HK-2 (cell line): ENCODE data around the gene CISTR.
A peak's percentile ranks its signal among the peaks of the same experiment; 100 is the strongest.
"Not testable (repeated sequence)": the region's sequence is repeated elsewhere in the genome, so short reads cannot be mapped to it uniquely, and the experiment has no call there.

Source experiments
- DNase-seq: peaks from one replicate; pipeline ENCODE4 v3.0.0-alpha.2; 2018; ENCODE audit not compliant: unreplicated experiment

The CISTR gene

GRCh38 chr12:53762793-53763192, 11.0 kb upstream of the CISTR start:
- not testable (repeated sequence) for DNase-seq

GRCh38 chr12:53761306-53761705, 9.5 kb upstream of the CISTR start:
- DNase-seq = no peak

GRCh38 chr12:53759261-53759660, 7.5 kb upstream of the CISTR start:
- no peak for DNase-seq

GRCh38 chr12:53758730-53759103, 6.9 kb upstream of the CISTR start:
- DNase-seq = no peak

- no peak for DNase-seq
Observed at GRCh38 chr12:53758081-53758729, 6.4 kb upstream of the CISTR start.

GRCh38 chr12:53757101-53757770, 5.5 kb upstream of the CISTR start:
- peak; percentile 66 for DNase-seq

- no peak for DNase-seq
Observed at GRCh38 chr12:53756300-53757100, 4.7 kb upstream of the CISTR start.

GRCh38 chr12:53755893-53756292, 4.1 kb upstream of the CISTR start:
- DNase-seq = no peak

- DNase-seq = no peak
Observed at GRCh38 chr12:53755451-53755891, 3.7 kb upstream of the CISTR start.

- DNase-seq = no peak
Observed at GRCh38 chr12:53754633-53755264, 3.0 kb upstream of the CISTR start.

GRCh38 chr12:53754188-53754585, 2.4 kb upstream of the CISTR start:
- no peak for DNase-seq

- no peak for DNase-seq
Observed at GRCh38 chr12:53752621-53753020, 842 bp upstream of the CISTR start.

- DNase-seq = no peak
Observed at GRCh38 chr12:53752192-53752601, 418 bp upstream of the CISTR start.

- no peak for DNase-seq
Observed at GRCh38 chr12:53750812-53751335, 905 bp downstream of the CISTR start.

GRCh38 chr12:53749986-53750811, 1.6 kb downstream of the CISTR start:
- DNase-seq = no peak

- no peak for DNase-seq
Observed at GRCh38 chr12:53748072-53748840, 3.5 kb downstream of the CISTR start.

- no peak for DNase-seq
Observed at GRCh38 chr12:53747095-53747494, 4.7 kb downstream of the CISTR start.

GRCh38 chr12:53746592-53747092, 5.1 kb downstream of the CISTR start:
- peak; percentile 92 for DNase-seq

- DNase-seq = no peak
Observed at GRCh38 chr12:53744751-53745150, 7.0 kb downstream of the CISTR start.

GRCh38 chr12:53744130-53744441, 7.7 kb downstream of the CISTR start:
- DNase-seq = no peak
